Neutrophil (primary cell): ENCODE results near the gene EXOC2.

Source experiments
- H3K27ac ChIP-seq: fragments of 200-600 bp; sonication (generic); 2 replicates; pipeline ENCODE4 v1.5.1; 2016; ENCODE audit warnings: mild to moderate bottlenecking, moderate library complexity
- H3K27me3 ChIP-seq: fragments of 200-600 bp; sonication (generic); 2 replicates; pipeline ENCODE4 v1.6.0; 2016; ENCODE audit warnings: mild to moderate bottlenecking
- H3K36me3 ChIP-seq: fragments of 200-600 bp; sonication (generic); 2 replicates; pipeline ENCODE4 v1.5.1; 2017
- H3K4me1 ChIP-seq, 2 experiments: fragments of 200-600 bp in 1 of 2; sonication (generic) in 1 of 2; 1 replicate in 1 of 2; 2 replicates in 1 of 2; pipeline versions ENCODE4 v1.5.1 to v1.6.1; 2013 to 2016; ENCODE audit warnings: low read depth in 1 of 2, low read length in 1 of 2, mild to moderate bottlenecking in 1 of 2, moderate library complexity in 1 of 2; ENCODE audit not compliant: control insufficient read depth in 1 of 2, insufficient read depth in 1 of 2
- H3K4me3 ChIP-seq, 2 experiments: fragments of 200-600 bp in 1 of 2; sonication (generic) in 1 of 2; 1 replicate in 1 of 2; 2 replicates in 1 of 2; pipeline ENCODE4 v1.5.1; 2013 to 2016; ENCODE audit warnings: low read depth in 1 of 2, low read length in 1 of 2, mild to moderate bottlenecking in 1 of 2, moderate library complexity in 1 of 2
- H3K9me3 ChIP-seq: fragments of 200-600 bp; sonication (generic); 2 replicates; pipeline ENCODE4 v1.5.1; 2016
- CTCF ChIP-seq: fragments of 200-600 bp; sonication (generic); IDR thresholded peaks from 2 replicates; pipeline ENCODE4 v1.5.1; 2016; ENCODE audit warnings: antibody characterized with exemption

The EXOC2 gene

GRCh38 chr6:509676-510075 lies 183.3 kb downstream of the EXOC2 start:
- H3K27me3 ChIP-seq, result no peaks in the 10 kb centered on the region
- no peak overlapping the region for H3K4me3 ChIP-seq
- H3K36me3 ChIP-seq, result peaks cover 5% of the 10 kb centered on the region
- no peak for TF ChIP-seq CTCF
- no peak overlapping the region for H3K27ac ChIP-seq
- H3K9me3 ChIP-seq, result no peaks in the 10 kb centered on the region
- no peaks in the 10 kb centered on the region for H3K4me1 ChIP-seq

- H3K27ac ChIP-seq, result no peak overlapping the region
- TF ChIP-seq CTCF, result no peak
Measured at GRCh38 chr6:508614-509013, 184.3 kb downstream of the EXOC2 start.

DNA sequence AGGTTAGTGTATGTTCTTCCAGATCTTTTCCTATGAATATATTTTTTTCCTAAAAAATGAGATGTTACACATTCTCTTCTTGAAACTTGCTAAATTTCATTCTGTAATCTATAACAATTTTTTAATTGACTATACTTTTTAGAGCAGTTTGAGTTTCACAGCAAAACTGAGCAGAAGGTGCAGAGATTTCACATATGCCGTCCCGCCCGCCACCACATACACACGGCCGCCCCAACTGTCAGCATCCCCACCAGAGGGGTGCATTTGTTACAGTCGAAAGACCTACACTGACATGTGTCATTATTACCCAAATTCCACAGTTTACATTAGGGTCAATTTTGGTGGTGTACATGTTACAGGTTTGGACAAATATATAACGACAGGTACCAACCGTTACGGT lies 184.9 kb downstream of the EXOC2 start:
- no peaks in the 10 kb centered on the region for H3K4me1 ChIP-seq
- H3K9me3 ChIP-seq, result no peaks in the 10 kb centered on the region
- no peak overlapping the region for H3K4me3 ChIP-seq
- no peaks in the 10 kb centered on the region for H3K27me3 ChIP-seq
- no peak for TF ChIP-seq CTCF
- no peak overlapping the region for H3K27ac ChIP-seq
- H3K36me3 ChIP-seq, result peaks cover 17% of the 10 kb centered on the region

More at GRCh38 chr6:508614-509013, 184.3 kb downstream of the EXOC2 start:
- Histone ChIP-seq H3K4me1 (no peaks in the 10 kb centered on the region), H3K4me3 (no peak overlapping the region), H3K9me3 (no peaks in the 10 kb centered on the region), H3K27me3 (no peaks in the 10 kb centered on the region), H3K36me3 (peaks cover 14% of the 10 kb centered on the region)

- Histone ChIP-seq H3K27ac (no peak overlapping the region), H3K9me3 (no peaks in the 10 kb centered on the region), H3K27me3 (no peaks in the 10 kb centered on the region), H3K4me1 (no peaks in the 10 kb centered on the region), H3K36me3 (peaks cover 17% of the 10 kb centered on the region), H3K4me3 (no peak overlapping the region)
- no peak for TF ChIP-seq CTCF
Measured at GRCh38 chr6:506920-507622, 185.9 kb downstream of the EXOC2 start.

DNA sequence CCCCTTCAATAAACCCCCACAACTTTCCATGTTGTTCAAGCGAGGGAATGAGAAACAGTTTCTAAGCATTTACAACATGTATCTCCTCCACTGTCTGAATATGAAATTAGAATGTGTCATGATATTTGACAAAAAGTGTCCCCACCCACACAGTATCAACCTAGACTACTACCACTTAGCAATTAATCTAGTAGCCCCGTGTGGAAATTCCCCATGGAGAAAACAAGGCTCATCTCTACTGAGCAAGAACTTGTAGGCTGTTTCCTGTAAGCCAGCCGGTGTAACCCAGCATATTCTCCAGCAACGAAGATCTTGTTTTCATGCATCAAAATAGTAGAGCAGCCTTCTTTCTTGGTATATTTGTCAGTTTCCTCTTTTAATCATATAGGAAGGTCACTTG lies 186.4 kb downstream of the EXOC2 start:
- H3K27ac ChIP-seq, result no peak overlapping the region
- peaks cover 17% of the 10 kb centered on the region for H3K36me3 ChIP-seq
- no peak for TF ChIP-seq CTCF
- no peaks in the 10 kb centered on the region for H3K27me3 ChIP-seq
- no peaks in the 10 kb centered on the region for H3K9me3 ChIP-seq
- no peaks in the 10 kb centered on the region for H3K4me1 ChIP-seq
- H3K4me3 ChIP-seq, result no peak overlapping the region
